Fibroblast of skin of scalp (primary cell): ENCODE data around the gene UBE2G1.

Source experiments
- DNase-seq: peaks from one replicate; pipeline ENCODE4 v3.0.0-alpha.2; 2013

UBE2G1 gene

GRCh38 chr17:4334332-4334731, 32.1 kb downstream of the UBE2G1 start:
- DNase-seq, result no peak

GRCh38 chr17:4333041-4333440, 33.4 kb downstream of the UBE2G1 start:
- peak; percentile 19 for DNase-seq

- peak; percentile 38 for DNase-seq
Observed at GRCh38 chr17:4332296-4332970, 34.0 kb downstream of the UBE2G1 start.

GRCh38 chr17:4331614-4332013, 34.9 kb downstream of the UBE2G1 start:
- no peak for DNase-seq

- peak; percentile 96 for DNase-seq
Observed at GRCh38 chr17:4329838-4330237, 36.6 kb downstream of the UBE2G1 start.

GRCh38 chr17:4327606-4328005, 38.9 kb downstream of the UBE2G1 start:
- peak; percentile 86 for DNase-seq

GRCh38 chr17:4326608-4327007, 39.9 kb downstream of the UBE2G1 start:
- DNase-seq, result no peak

- no peak for DNase-seq
Observed at GRCh38 chr17:4326112-4326511, 40.4 kb downstream of the UBE2G1 start.

- DNase-seq, result no peak
Observed at GRCh38 chr17:4324463-4324862, 42.0 kb downstream of the UBE2G1 start.

GRCh38 chr17:4319221-4319620, 47.3 kb downstream of the UBE2G1 start:
- no peak for DNase-seq

- no peak for DNase-seq
Observed at GRCh38 chr17:4318596-4318995, 47.9 kb downstream of the UBE2G1 start.

GRCh38 chr17:4318186-4318585, 48.3 kb downstream of the UBE2G1 start:
- no peak for DNase-seq

- DNase-seq, result no peak
Observed at GRCh38 chr17:4317610-4318009, 48.9 kb downstream of the UBE2G1 start.

- no peak for DNase-seq
Observed at GRCh38 chr17:4316648-4317047, 49.8 kb downstream of the UBE2G1 start.

GRCh38 chr17:4314618-4315017, 51.9 kb downstream of the UBE2G1 start:
- no peak for DNase-seq

- DNase-seq, result no peak
Observed at GRCh38 chr17:4314179-4314578, 52.3 kb downstream of the UBE2G1 start.

- DNase-seq, result no peak
Observed at GRCh38 chr17:4313221-4314114, 53.0 kb downstream of the UBE2G1 start.

GRCh38 chr17:4310354-4311060, 56.0 kb downstream of the UBE2G1 start:
- peak; percentile 23 for DNase-seq

GRCh38 chr17:4309897-4310296, 56.6 kb downstream of the UBE2G1 start:
- DNase-seq, result no peak

- DNase-seq, result no peak
Observed at GRCh38 chr17:4307179-4307930, 59.1 kb downstream of the UBE2G1 start.

GRCh38 chr17:4305224-4305623, 61.3 kb downstream of the UBE2G1 start:
- DNase-seq, result no peak

- peak; percentile 57 for DNase-seq
Observed at GRCh38 chr17:4304417-4305027, 62.0 kb downstream of the UBE2G1 start.
